H1 (cell line): ENCODE measurements around the gene MSI2.

Source experiments
- ATF3 ChIP-seq: IDR thresholded peaks from 2 replicates; pipeline ENCODE4 v1.6.1; 2011; ENCODE audit warnings: low read depth, mild to moderate bottlenecking, low read length; ENCODE audit not compliant: insufficient read depth
- BRCA1 ChIP-seq: IDR thresholded peaks from 2 replicates; pipeline ENCODE4 v1.6.1; 2012; ENCODE audit warnings: low read depth, low read length, improper control_type of control experiment
- CTCF ChIP-seq, 3 experiments: IDR thresholded peaks; 1 replicate in 2 of 3; 2 replicates in 1 of 3; pipeline versions ENCODE4 v1.5.1 to v1.6.1; 2011; ENCODE audit warnings: low read length in 3 of 3, mild to moderate bottlenecking in 3 of 3, inconsistent platforms in 2 of 3, low read depth in 1 of 3, moderate library complexity in 1 of 3; ENCODE audit not compliant: insufficient read depth in 1 of 3; ENCODE audit errors: control extremely low read depth in 1 of 3
- EP300 ChIP-seq, 2 experiments: IDR thresholded peaks; 1 replicate in 1 of 2; 2 replicates in 1 of 2; pipeline ENCODE4 v1.6.1; 2011 to 2012; ENCODE audit warnings: low read depth in 2 of 2, low read length in 2 of 2, mild to moderate bottlenecking in 2 of 2, borderline replicate concordance in 1 of 2, inconsistent platforms in 1 of 2, moderate library complexity in 1 of 2
- EZH2 ChIP-seq: fragments of 200-600 bp; sonication (generic); IDR thresholded peaks from 2 replicates; pipeline ENCODE4 v1.7.1; 2012; ENCODE audit warnings: low read depth, mild to moderate bottlenecking, moderate library complexity, low read length, inconsistent platforms; ENCODE audit not compliant: severe bottlenecking
- JUND ChIP-seq: IDR thresholded peaks from 2 replicates; pipeline ENCODE4 v1.6.1; 2011; ENCODE audit warnings: mild to moderate bottlenecking, improper control_type of control experiment, low read length
- POLR2A ChIP-seq, 2 experiments: IDR thresholded peaks; 1 replicate in 1 of 2; 2 replicates in 1 of 2; pipeline ENCODE4 v1.6.1; 2011; ENCODE audit warnings: low read depth in 2 of 2, low read length in 2 of 2, mild to moderate bottlenecking in 2 of 2; ENCODE audit errors: control extremely low read depth in 1 of 2
- RFX5 ChIP-seq: IDR thresholded peaks from 2 replicates; pipeline ENCODE4 v1.6.1; 2011; ENCODE audit warnings: low read depth, low read length, improper control_type of control experiment, borderline replicate concordance
- RNF2 ChIP-seq: fragments of 200-900, 300-1000 bp; sonication (generic); IDR thresholded peaks from 2 replicates; pipeline ENCODE4 v1.7.1; 2016; ENCODE audit warnings: borderline replicate concordance, low read depth, mild to moderate bottlenecking, antibody characterized with exemption, low read length; ENCODE audit not compliant: poor library complexity, severe bottlenecking; ENCODE audit errors: missing control alignments
- SIN3A ChIP-seq, 2 experiments: IDR thresholded peaks in 1 of 2; conservative IDR thresholded peaks in 1 of 2; 2 replicates each; pipeline ENCODE4 v1.6.1; 2011 to 2012; ENCODE audit warnings: low read length in 2 of 2, improper control_type of control experiment in 1 of 2, low read depth in 1 of 2, mild to moderate bottlenecking in 1 of 2
- TCF12 ChIP-seq: IDR thresholded peaks from 2 replicates; pipeline ENCODE4 v1.6.1; 2011; ENCODE audit warnings: low read depth, mild to moderate bottlenecking, low read length

GRCh38 chr17:57240648-57241047 is 15.7 kb upstream of the MSI2 start:
- TF ChIP-seq EZH2 (no peak), CTCF (IDR thresholded peaks at IDR 0.05; ENCODE audit: control extremely low read depth in 1 of 3, insufficient read depth in 1 of 3, low read depth in 1 of 3, low read length in 3 of 3) (no peak), POLR2A (IDR thresholded peaks at IDR 0.05; ENCODE audit: control extremely low read depth in 1 of 2, low read depth in 2 of 2, low read length in 2 of 2) (no peak), SIN3A (conservative IDR thresholded peaks at IDR 0.05 in 1 of 2, IDR thresholded peaks at IDR 0.05 in 1 of 2; ENCODE audit: low read depth in 1 of 2, low read length in 2 of 2) (no peak), EP300 (IDR thresholded peaks at IDR 0.05; ENCODE audit: borderline replicate concordance in 1 of 2, low read depth in 2 of 2, low read length in 2 of 2) (no peak), BRCA1 (no peak), JUND (no peak), TCF12 (no peak), RFX5 (no peak), RNF2 (no peak), ATF3 (no peak)
